ENCODE data around the gene OIP5.
"Not testable (repeated sequence)": the region's sequence is repeated elsewhere in the genome, so short reads cannot be mapped to it uniquely, and the experiment has no call there.

DNA sequence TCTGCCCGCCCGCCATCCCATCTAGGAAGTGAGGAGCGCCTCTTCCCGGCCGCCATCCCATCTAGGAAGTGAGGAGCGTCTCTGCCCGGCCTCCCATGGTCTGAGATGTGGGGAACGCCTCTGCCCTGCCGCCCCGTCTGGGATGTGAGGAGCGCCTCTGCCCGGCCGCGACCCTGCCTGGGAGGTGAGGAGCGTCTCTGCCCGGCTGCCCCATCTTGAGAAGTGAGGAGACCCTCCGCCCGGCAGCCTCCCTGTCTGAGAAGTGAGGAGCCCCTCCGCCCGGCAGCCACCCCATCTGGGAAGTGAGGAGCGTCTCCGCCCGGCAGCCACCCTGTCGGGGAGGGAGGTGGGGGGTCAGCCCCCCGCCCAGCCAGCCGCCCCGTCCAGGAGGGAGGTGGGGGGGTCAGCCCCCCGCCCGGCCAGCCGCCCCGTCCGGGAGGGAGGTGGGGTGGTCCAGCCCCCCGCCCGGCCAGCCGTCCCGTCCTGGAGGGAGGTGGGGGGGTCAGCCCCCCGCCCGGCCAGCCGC, 11.5 kb downstream of the OIP5 start:
- TF ChIP-seq, protein P1, sequence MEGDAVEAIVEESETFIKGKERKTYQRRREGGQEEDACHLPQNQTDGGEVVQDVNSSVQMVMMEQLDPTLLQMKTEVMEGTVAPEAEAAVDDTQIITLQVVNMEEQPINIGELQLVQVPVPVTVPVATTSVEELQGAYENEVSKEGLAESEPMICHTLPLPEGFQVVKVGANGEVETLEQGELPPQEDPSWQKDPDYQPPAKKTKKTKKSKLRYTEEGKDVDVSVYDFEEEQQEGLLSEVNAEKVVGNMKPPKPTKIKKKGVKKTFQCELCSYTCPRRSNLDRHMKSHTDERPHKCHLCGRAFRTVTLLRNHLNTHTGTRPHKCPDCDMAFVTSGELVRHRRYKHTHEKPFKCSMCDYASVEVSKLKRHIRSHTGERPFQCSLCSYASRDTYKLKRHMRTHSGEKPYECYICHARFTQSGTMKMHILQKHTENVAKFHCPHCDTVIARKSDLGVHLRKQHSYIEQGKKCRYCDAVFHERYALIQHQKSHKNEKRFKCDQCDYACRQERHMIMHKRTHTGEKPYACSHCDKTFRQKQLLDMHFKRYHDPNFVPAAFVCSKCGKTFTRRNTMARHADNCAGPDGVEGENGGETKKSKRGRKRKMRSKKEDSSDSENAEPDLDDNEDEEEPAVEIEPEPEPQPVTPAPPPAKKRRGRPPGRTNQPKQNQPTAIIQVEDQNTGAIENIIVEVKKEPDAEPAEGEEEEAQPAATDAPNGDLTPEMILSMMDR (IDR thresholded peaks at IDR 0.05): not testable (repeated sequence)
- TF ChIP-seq POLR2A (IDR thresholded peaks at IDR 0.05): not testable (repeated sequence)
